GM10266 (cell line): Measurements from ENCODE around the gene TNXB.
"Not testable (repeated sequence)": the region's sequence is repeated elsewhere in the genome, so short reads cannot be mapped to it uniquely, and the experiment has no call there.

Experiments
- DNase-seq: peaks from one replicate; pipeline ENCODE4 v3.0.0; 2012; ENCODE audit errors: extremely low spot score
- TF ChIP-seq, protein P1 (sequence below): IDR thresholded peaks from 2 replicates; pipeline ENCODE4 v1.5.1; 2012; ENCODE audit warnings: mild to moderate bottlenecking, low read depth; ENCODE audit not compliant: control insufficient read depth, insufficient read depth; ENCODE audit errors: missing control alignments

Gene TNXB

DNA sequence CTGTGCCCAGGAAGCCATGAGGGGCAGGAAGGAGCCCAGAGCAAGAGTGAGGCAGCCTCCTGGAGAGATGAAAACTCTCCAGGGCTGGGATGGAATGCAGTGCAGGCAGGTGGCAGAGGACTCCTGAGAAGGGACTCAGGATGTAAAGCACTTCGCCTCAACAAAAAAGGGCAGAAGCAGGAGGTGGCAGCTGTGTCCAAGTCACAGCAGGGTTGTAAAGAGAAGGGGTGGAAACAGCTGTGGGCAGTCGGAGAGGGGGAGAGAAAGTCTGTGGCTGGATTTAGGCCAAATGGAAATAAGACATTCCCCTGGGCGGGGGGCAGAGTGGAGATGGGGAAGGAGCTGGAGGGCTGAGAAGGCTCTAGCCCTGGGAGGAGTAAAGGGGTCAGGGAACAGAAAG is 36.0 kb downstream of the TNXB start:
- TF ChIP-seq, protein P1, sequence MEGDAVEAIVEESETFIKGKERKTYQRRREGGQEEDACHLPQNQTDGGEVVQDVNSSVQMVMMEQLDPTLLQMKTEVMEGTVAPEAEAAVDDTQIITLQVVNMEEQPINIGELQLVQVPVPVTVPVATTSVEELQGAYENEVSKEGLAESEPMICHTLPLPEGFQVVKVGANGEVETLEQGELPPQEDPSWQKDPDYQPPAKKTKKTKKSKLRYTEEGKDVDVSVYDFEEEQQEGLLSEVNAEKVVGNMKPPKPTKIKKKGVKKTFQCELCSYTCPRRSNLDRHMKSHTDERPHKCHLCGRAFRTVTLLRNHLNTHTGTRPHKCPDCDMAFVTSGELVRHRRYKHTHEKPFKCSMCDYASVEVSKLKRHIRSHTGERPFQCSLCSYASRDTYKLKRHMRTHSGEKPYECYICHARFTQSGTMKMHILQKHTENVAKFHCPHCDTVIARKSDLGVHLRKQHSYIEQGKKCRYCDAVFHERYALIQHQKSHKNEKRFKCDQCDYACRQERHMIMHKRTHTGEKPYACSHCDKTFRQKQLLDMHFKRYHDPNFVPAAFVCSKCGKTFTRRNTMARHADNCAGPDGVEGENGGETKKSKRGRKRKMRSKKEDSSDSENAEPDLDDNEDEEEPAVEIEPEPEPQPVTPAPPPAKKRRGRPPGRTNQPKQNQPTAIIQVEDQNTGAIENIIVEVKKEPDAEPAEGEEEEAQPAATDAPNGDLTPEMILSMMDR = no peak
- no peak for DNase-seq

DNA sequence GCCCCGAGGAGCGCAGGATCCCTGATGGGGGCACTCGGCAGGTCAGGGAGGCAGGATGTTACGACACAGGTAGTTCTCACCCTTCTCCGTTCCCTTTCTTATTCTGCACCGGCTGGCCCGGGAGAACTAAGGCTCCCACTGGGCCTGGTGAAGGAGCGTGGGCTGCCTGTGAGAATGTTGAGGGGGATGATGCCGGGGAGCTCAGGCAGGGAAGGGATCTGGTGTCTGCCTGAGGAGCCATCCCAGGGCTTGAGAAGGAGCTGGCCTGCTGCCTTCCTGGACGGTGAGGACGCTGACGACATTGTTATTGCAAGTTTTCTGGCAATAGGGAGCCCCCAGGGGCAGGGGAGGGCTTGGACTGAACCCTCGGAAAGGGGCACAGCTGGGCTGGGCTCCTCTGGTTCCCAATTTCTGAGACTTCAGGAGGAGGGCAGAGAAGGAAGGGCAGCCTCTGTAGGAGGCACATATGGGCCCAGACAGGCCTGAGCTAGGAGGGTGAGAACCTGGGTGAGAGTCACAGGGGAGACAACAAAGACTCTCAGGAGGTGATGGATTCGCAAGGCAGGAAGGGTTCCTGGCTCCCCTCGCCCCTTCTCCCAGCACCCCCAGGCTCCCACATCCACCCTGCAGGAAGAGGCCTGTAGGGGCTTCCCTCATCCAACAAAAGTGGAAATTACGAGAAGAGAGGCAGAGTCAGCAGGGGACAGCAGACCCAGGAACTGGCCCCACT is 38.2 kb downstream of the TNXB start:
- DNase-seq = no peak

DNA sequence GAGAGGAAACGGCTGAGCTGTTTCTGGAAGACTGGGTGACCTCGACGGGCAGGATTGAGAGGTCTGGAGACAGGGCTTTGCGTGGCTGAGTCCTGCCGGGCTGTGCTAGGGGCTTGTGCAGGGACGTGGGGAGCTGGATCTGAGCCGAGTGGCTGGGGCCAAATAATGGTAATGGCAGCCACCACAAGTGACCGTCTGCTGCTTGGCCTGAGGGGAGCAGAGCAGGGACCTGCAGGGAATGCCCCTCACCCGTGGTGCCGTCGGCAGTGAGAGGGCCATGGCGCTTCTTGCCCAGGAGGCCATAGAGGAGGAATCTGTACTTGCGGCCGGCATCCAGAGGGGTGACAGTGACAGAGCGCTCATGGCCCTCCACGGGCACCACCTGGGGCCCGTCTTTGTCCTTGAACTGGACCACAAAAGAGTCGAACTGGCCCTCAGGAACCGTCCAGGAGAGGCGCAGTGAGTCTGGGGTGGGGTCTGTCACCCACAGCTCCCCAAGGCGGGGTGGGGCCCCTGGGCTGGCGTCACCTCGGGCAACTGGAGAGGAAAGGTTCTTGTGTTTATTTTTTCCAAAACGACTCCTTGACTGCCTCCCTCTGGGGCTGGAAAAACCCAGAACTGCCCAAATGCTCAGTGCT is 39.1 kb downstream of the TNXB start:
- TF ChIP-seq, protein P1 = no peak
- no peak for DNase-seq

More for the DNA sequence above, 38.2 kb downstream of the TNXB start:
- TF ChIP-seq, protein P1 = no peak

DNA sequence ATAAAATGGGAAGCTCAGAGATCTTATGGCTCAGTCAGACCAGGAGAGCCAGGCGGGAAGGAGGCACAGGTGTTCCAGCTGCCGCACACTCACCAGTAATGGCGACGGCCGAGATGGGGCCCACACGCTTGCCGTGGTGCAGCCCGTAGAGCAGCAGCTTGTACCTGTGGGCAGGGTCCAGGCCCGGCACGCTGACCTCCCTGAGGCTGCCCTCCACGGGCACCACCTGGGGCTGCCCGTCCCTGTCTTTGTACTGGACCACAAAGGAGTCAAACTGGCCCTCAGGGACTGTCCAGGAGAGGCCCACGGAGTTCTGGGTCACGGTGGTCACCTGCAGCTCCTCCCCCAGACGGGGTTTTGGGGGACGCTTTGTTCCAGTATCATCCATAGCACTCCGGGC is 39.7 kb downstream of the TNXB start:
- DNase-seq = no peak
- TF ChIP-seq, protein P1 = no peak

DNA sequence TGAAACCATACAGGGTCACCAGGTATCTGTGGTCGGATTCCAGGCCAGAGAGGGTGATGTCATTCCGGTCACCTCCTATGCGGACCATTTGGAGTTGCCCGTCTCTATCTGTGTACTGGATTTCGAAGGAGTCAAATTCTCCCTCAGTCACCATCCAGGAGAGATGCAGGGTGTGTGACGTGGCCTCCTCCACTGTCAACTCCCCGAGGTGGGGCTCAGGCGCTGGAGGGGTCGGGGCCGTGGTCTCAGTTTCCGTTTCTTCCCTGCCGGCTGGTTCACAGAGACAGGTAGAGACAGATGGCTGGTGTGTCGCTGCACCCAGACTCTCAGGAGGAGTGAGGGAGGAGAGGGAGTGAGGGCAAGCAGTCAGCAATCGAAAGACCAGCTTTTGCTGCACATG is 40.3 kb downstream of the TNXB start:
- DNase-seq = no peak

DNA sequence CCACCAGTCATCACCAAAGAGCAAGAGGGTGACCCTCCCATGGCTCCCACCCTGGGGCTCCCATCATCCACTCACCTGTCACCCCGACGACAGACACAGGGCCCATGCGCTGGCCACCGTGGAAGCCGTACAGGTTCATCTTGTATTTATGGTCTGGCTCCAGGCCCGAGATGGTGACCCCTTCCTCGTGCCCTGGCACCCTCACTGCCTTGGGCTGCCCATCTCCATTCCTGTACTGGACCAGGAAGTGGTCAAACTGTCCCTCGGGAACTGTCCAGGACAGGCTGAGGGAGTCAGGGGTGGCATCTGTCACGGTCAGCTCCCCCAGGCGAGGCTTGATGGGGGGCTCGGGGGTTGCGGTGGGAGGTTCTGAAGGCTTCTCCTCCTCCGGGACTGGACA is 40.8 kb downstream of the TNXB start:
- not testable (repeated sequence) for DNase-seq

More for the DNA sequence above, 40.3 kb downstream of the TNXB start:
- TF ChIP-seq, protein P1 = no peak

DNA sequence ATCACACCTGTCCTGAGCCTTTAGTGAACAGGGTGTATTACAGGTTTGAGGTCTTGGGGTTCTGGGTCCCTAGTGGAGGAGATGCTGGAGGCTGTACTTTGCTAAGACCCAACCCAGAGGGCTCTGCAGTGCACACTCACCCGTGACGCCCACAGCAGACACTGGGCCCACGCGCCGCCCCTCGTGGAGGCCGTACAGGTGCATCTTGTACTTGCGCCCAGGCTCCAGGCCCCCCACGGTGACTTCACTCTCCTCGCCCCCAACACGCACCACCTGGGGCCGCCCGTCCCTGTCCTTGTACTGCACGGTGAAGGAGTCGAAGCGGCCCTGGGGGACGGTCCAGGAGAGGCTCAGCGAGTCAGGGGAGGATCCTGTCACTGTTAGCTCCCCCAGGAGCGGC is 41.6 kb downstream of the TNXB start:
- not testable (repeated sequence) for DNase-seq

DNA sequence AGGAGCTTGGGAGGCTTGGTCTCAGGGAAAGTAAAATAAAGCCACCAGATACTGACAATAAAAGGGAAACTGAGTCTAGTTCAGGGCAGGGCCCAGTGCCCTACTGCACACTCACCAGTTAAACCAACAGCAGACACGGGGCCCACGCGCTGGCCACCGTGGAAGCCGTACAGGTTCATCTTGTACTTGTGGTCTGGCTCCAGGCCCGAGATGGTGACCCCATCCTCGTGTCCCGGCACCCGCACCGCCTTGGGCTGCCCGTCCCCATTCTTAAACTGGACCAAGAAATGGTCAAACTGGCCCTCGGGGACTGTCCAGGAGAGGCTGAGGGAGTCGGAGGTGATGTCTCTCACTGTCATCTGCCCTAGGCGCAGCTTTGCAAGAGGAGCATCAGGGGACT is 44.4 kb downstream of the TNXB start:
- TF ChIP-seq, protein P1 = no peak
- DNase-seq = no peak
